Tibial nerve (tissue), 4 donors: Measurements from ENCODE around the gene JPH4.

Experiments
- EP300 ChIP-seq, 2 donors: sonication (generic); formaldehyde crosslinking; IDR thresholded peaks; one replicate each; pipeline ENCODE4 v1.6.1; 2017; ENCODE audit warnings: antibody characterized with exemption in 2 of 2, mild to moderate bottlenecking in 1 of 2
- TF ChIP-seq, protein P1 (sequence below), 5 experiments: fragments of 200-600 bp in 3 of 5; fragments of 450-650 bp in 2 of 5; sonication (generic) in 3 of 5; IDR thresholded peaks; one replicate each; pipeline ENCODE4 v1.5.1; 2016 to 2019; ENCODE audit warnings: antibody characterized with exemption in 5 of 5, mild to moderate bottlenecking in 3 of 5, moderate library complexity in 2 of 5

DNA sequence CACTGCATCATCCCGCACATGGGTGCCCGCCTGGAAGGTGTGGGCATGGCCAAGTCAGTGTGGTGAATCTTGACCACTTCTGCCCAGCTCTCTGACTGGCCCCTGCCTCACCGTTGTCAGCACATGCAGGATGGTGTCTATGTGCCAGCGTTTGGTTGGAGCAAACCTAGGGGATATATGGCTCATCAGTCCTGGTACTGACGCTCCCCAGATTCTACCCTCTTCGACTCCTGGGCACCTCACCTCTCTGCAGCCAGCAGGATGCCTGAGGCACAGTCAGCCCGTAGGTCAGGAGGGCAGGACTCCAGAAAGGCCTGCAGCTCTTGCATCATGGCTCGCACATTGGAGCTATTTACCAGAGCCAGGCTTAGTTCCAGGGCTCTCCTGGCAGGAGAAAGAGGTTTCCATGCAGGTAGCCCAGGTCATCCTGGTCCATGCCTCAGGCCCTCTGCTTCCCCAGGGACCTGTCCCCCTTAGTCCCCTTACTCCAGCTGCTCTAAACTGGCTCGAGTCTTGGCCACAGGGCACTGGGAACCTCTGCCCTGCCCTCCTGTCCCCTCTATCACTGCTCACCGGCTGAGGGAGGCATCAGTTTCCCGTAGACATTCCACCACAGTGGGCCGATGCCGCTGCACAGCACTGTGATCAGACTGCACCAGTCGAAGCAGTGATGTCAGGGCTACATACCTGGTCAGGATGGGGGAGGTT, 15.0 kb downstream of the JPH4 start:
- TF ChIP-seq, protein P1, sequence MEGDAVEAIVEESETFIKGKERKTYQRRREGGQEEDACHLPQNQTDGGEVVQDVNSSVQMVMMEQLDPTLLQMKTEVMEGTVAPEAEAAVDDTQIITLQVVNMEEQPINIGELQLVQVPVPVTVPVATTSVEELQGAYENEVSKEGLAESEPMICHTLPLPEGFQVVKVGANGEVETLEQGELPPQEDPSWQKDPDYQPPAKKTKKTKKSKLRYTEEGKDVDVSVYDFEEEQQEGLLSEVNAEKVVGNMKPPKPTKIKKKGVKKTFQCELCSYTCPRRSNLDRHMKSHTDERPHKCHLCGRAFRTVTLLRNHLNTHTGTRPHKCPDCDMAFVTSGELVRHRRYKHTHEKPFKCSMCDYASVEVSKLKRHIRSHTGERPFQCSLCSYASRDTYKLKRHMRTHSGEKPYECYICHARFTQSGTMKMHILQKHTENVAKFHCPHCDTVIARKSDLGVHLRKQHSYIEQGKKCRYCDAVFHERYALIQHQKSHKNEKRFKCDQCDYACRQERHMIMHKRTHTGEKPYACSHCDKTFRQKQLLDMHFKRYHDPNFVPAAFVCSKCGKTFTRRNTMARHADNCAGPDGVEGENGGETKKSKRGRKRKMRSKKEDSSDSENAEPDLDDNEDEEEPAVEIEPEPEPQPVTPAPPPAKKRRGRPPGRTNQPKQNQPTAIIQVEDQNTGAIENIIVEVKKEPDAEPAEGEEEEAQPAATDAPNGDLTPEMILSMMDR (IDR thresholded peaks at IDR 0.05), result no peak
- no peak for TF ChIP-seq EP300 (IDR thresholded peaks at IDR 0.05)
